Mucosa of gallbladder (tissue), 1 donor: ENCODE data around the gene FRAT1. TPM values are rescaled to one million over a fixed set of nuclear protein-coding genes. Genes with fewer than 3 reads are reported as not detected.
"Not testable (repeated sequence)": the region's sequence is repeated elsewhere in the genome, so short reads cannot be mapped to it uniquely, and the experiment has no call there.

Experiments
- DNase-seq: peaks from one replicate; pipeline ENCODE4 v3.0.0-alpha.2; 2020; ENCODE audit warnings: low spot score
- total RNA-seq: library from RNA; stranded (reverse); gene quantifications from one replicate; pipeline ENCODE4 v1.2.1, GENCODE V29; 2021
- donor health status: DM: no; HTN: no; CAD: no.

Gene FRAT1
- total RNA-seq, 1 donor from 2014 or later: 9.4 TPM

- peak; percentile 91 for DNase-seq
Measured at GRCh38 chr10:97334370-97335175, 15.5 kb downstream of the FRAT1 start, which contains the start of gene FRAT2. FRAT2 (minus strand) TSS chr10:97334729; CDS start chr10:97334572, 157 bp downstream.

- DNase-seq: no peak
Measured at GRCh38 chr10:97335188-97335619, 16.1 kb downstream of the FRAT1 start.

- DNase-seq: no peak
Measured at GRCh38 chr10:97336006-97336405, 16.9 kb downstream of the FRAT1 start.

GRCh38 chr10:97336446-97336845 is 17.4 kb downstream of the FRAT1 start:
- DNase-seq: no peak

- DNase-seq: peak; percentile 57
Measured at GRCh38 chr10:97336942-97337831, 18.1 kb downstream of the FRAT1 start.

- no peak for DNase-seq
Measured at GRCh38 chr10:97338041-97338440, 19.0 kb downstream of the FRAT1 start.

- no peak for DNase-seq
Measured at GRCh38 chr10:97341416-97341815, 22.3 kb downstream of the FRAT1 start.

- DNase-seq: not testable (repeated sequence)
Measured at GRCh38 chr10:97343664-97344063, 24.6 kb downstream of the FRAT1 start.

GRCh38 chr10:97347317-97347716 is 28.2 kb downstream of the FRAT1 start:
- no peak for DNase-seq

GRCh38 chr10:97349752-97350513 is 30.9 kb downstream of the FRAT1 start:
- DNase-seq: no peak

GRCh38 chr10:97353945-97354344 is 34.9 kb downstream of the FRAT1 start:
- no peak for DNase-seq

- no peak for DNase-seq
Measured at GRCh38 chr10:97355571-97355975, 36.5 kb downstream of the FRAT1 start.

GRCh38 chr10:97356318-97356914 is 37.3 kb downstream of the FRAT1 start:
- DNase-seq: no peak

GRCh38 chr10:97356918-97357317 is 37.8 kb downstream of the FRAT1 start:
- DNase-seq: no peak

GRCh38 chr10:97358349-97358748 is 39.3 kb downstream of the FRAT1 start:
- DNase-seq: no peak

- no peak for DNase-seq
Measured at GRCh38 chr10:97358781-97359180, 39.7 kb downstream of the FRAT1 start.

GRCh38 chr10:97360705-97361536 is 41.9 kb downstream of the FRAT1 start:
- DNase-seq: no peak

GRCh38 chr10:97361537-97361901 is 42.4 kb downstream of the FRAT1 start:
- no peak for DNase-seq

- no peak for DNase-seq
Measured at GRCh38 chr10:97362310-97363033, 43.4 kb downstream of the FRAT1 start.

- DNase-seq: no peak
Measured at GRCh38 chr10:97363071-97363470, 44.0 kb downstream of the FRAT1 start.
